K562 (cell line): Measurements from ENCODE around the gene ZFAND2B. TPM values are rescaled to one million over a fixed set of nuclear protein-coding genes. Genes with fewer than 3 reads are reported as not detected.
A peak's percentile ranks its signal among the peaks of the same experiment; 100 is the strongest.

Experiments used
- ATF1 ChIP-seq, 2 experiments: fragments of 450-650 bp in 1 of 2; IDR thresholded peaks; 2 replicates each; pipeline ENCODE4 v1.6.1; 2016; ENCODE audit warnings: missing compliant biosample characterization in 1 of 2, missing genetic modification characterization in 1 of 2
- CHD2 ChIP-seq: IDR thresholded peaks from 2 replicates; pipeline ENCODE4 v1.6.1; 2011; ENCODE audit warnings: low read depth, low read length
- HDAC8 ChIP-seq: fragments of 450-650 bp; IDR thresholded peaks from 2 replicates; pipeline ENCODE4 v1.6.1; 2016; ENCODE audit warnings: mild to moderate bottlenecking, missing genetic modification characterization, moderate library complexity, missing compliant biosample characterization
- HLTF ChIP-seq: fragments of 450-650 bp; IDR thresholded peaks from 2 replicates; pipeline ENCODE4 v1.6.1; 2016
- NCOA2 ChIP-seq, 2 experiments: fragments of 450-650 bp; IDR thresholded peaks; 2 replicates each; pipeline ENCODE4 v1.6.1; 2018; ENCODE audit warnings: mild to moderate bottlenecking in 2 of 2, moderate library complexity in 1 of 2; ENCODE audit not compliant: partially characterized antibody in 2 of 2
- NR2F6 ChIP-seq: fragments of 450-650 bp; formaldehyde crosslinking; IDR thresholded peaks from 2 replicates; pipeline ENCODE4 v1.4.0; 2020; ENCODE audit warnings: mild to moderate bottlenecking
- TAF9B ChIP-seq: fragments of 450-650 bp; IDR thresholded peaks from 2 replicates; pipeline ENCODE4 v1.6.1; 2018; ENCODE audit warnings: mild to moderate bottlenecking; ENCODE audit not compliant: partially characterized antibody
- TCF7L2 ChIP-seq: fragments of 150-350 bp; IDR thresholded peaks from 2 replicates; pipeline ENCODE4 v1.6.1; 2016; ENCODE audit warnings: low read depth, mild to moderate bottlenecking, low read length, moderate library complexity
- ZNF224 ChIP-seq: sonication (generic); formaldehyde crosslinking; IDR thresholded peaks from 2 replicates; pipeline ENCODE4 v1.8.0; 2022; ENCODE audit warnings: mild to moderate bottlenecking, missing genetic modification reagents
- ZNF324 ChIP-seq: fragments of 250-450 bp; sonication (Bioruptor Pico); IDR thresholded peaks from 2 replicates; pipeline ENCODE4 v1.4.0; 2020; ENCODE audit warnings: mild to moderate bottlenecking
- ZNF696 ChIP-seq: fragments of 250-450 bp; sonication (Bioruptor Pico); conservative IDR thresholded peaks from 2 replicates; pipeline ENCODE4 v1.4.0; 2020; ENCODE audit warnings: mild to moderate bottlenecking, moderate library complexity
- ZSCAN29 ChIP-seq: fragments of 450-650 bp; IDR thresholded peaks from 2 replicates; pipeline ENCODE4 v1.6.1; 2017
- polyA plus RNA-seq, 8 experiments: library from polyadenylated mRNA; depleted of rRNA in 4 of 8; stranded (reverse) in 5 of 8; unstranded in 3 of 8; fragments of >200 nt; fragmentation: Nextera tagmentation in 2 of 8; fragmentation: Illumina TruSeq in 1 of 8; extraction: Ambion mirVana in 2 of 8; extraction: Trizol in 1 of 8; gene quantifications; 2 replicates each; pipeline versions ENCODE4 v1.2.1 to v1.2.3, GENCODE V29; 2011 to 2014; ENCODE audit warnings: inconsistent platforms in 1 of 8, missing spikeins in 1 of 8
- total RNA-seq, 7 experiments: library from RNA; depleted of rRNA in 6 of 7; stranded (reverse); fragments of >200 nt in 6 of 7; fragmentation: Illumina TruSeq in 2 of 7; extraction: Trizol in 2 of 7; gene quantifications; 2 replicates each; pipeline versions ENCODE4 v1.2.1 to v1.2.3, GENCODE V29; 2011 to 2021; ENCODE audit warnings: low replicate concordance in 1 of 7
- TF ChIP-seq, protein P1 (sequence below): fragments of 450-650 bp; IDR thresholded peaks from 2 replicates; pipeline ENCODE4 v1.6.1; 2016; ENCODE audit warnings: low read depth, mild to moderate bottlenecking, moderate library complexity
- TF ChIP-seq, protein P2 (sequence below), 2 experiments: fragments of 200-800 bp in 1 of 2; sonication (Bioruptor generic) in 1 of 2; sonication (generic) in 1 of 2; formaldehyde crosslinking in 1 of 2; IDR thresholded peaks in 1 of 2; conservative IDR thresholded peaks in 1 of 2; 2 replicates each; pipeline versions ENCODE4 v1.5.0 to v1.6.1; 2016 to 2020; ENCODE audit warnings: missing compliant biosample characterization in 1 of 2, missing genetic modification characterization in 1 of 2, missing genetic modification reagents in 1 of 2
- TF ChIP-seq, protein P3 (sequence below), 2 experiments: fragments of 450-650 bp in 1 of 2; IDR thresholded peaks; 2 replicates each; pipeline ENCODE4 v1.6.1; 2011 to 2017; ENCODE audit warnings: low read depth in 2 of 2, antibody characterized with exemption in 1 of 2, borderline replicate concordance in 1 of 2, low read length in 1 of 2, mild to moderate bottlenecking in 1 of 2, mixed read lengths in 1 of 2; ENCODE audit not compliant: control insufficient read depth in 1 of 2
- TF ChIP-seq, protein P4 (sequence below): sonication (generic); formaldehyde crosslinking; IDR thresholded peaks from 2 replicates; pipeline ENCODE4 v1.8.1; 2023; ENCODE audit warnings: mild to moderate bottlenecking, missing genetic modification reagents, moderate library complexity
- TF ChIP-seq, protein P5 (sequence below): sonication (generic); formaldehyde crosslinking; IDR thresholded peaks from 2 replicates; pipeline ENCODE4 v1.8.0; 2022; ENCODE audit warnings: missing genetic modification reagents, mild to moderate bottlenecking, moderate library complexity, borderline replicate concordance
- TF ChIP-seq, protein P6 (sequence below): fragments of 250-450 bp; sonication (Bioruptor Pico); IDR thresholded peaks from 2 replicates; pipeline ENCODE4 v1.5.1; 2021; ENCODE audit warnings: mild to moderate bottlenecking

ZFAND2B gene
- total and polyA plus RNA-seq, 9 of the 15 experiments (the other 6 are each of a cell fraction or from before 2014, with no cell fraction given), result 9.9 to 33.3 (median 26.1) TPM

DNA sequence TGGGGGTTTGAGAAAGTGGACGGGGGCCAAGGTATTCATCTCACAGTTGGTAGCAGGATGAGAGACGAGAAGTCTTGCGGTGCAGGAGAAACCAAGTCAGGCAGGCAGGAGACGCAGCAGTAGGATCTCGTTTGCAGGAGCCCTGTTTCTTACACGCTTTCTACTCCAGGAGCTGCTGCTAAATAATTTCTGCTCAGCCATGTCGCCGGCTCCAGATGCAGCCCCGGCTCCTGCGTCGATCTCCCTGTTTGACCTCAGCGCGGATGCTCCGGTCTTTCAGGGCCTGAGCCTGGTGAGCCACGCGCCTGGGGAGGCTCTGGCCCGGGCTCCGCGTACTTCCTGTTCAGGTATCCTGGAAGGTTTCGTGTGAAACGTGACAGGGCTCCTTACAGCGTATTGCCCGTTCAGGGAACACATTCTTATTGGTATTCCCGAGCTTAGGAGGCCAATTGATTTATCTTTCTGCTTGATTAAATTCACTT is 23.5 kb downstream of the ZFAND2B start (continued):
- TF ChIP-seq NCOA2 (IDR thresholded peaks at IDR 0.05; ENCODE audit: partially characterized antibody in 2 of 2) (no peak), NR2F6 (CRISPR knock-in tag) (no peak), ZNF324 (CRISPR knock-in tag) (no peak), CHD2 (no peak), ZNF224 (no peak), TCF7L2 (no peak), HDAC8 (tag) (no peak), ZSCAN29 (0 out of 2 replicates have a peak, but pooled peaks have one; percentile 51), HLTF (0 out of 2 replicates have a peak, but pooled peaks have one; percentile 16), ATF1 (CRISPR knock-in tag; IDR thresholded peaks at IDR 0.05) (no peak), ATF1 (tag; IDR thresholded peaks at IDR 0.05) (no peak), ZNF696 (CRISPR knock-in tag) (no peak), TAF9B (no peak)
- TF ChIP-seq, protein P1, sequence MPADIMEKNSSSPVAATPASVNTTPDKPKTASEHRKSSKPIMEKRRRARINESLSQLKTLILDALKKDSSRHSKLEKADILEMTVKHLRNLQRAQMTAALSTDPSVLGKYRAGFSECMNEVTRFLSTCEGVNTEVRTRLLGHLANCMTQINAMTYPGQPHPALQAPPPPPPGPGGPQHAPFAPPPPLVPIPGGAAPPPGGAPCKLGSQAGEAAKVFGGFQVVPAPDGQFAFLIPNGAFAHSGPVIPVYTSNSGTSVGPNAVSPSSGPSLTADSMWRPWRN, result 0 out of 2 replicates have a peak, but pooled peaks have one; percentile 10
- TF ChIP-seq, protein P2, sequence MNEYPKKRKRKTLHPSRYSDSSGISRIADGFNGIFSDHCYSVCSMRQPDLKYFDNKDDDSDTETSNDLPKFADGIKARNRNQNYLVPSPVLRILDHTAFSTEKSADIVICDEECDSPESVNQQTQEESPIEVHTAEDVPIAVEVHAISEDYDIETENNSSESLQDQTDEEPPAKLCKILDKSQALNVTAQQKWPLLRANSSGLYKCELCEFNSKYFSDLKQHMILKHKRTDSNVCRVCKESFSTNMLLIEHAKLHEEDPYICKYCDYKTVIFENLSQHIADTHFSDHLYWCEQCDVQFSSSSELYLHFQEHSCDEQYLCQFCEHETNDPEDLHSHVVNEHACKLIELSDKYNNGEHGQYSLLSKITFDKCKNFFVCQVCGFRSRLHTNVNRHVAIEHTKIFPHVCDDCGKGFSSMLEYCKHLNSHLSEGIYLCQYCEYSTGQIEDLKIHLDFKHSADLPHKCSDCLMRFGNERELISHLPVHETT (CRISPR knock-in tag; conservative IDR thresholded peaks at IDR 0.05 in 1 of 2, IDR thresholded peaks at IDR 0.05 in 1 of 2), result peak in 1 of 2 experiments; percentile 23; a peak in 1 of 4 replicates
- TF ChIP-seq, protein P3, sequence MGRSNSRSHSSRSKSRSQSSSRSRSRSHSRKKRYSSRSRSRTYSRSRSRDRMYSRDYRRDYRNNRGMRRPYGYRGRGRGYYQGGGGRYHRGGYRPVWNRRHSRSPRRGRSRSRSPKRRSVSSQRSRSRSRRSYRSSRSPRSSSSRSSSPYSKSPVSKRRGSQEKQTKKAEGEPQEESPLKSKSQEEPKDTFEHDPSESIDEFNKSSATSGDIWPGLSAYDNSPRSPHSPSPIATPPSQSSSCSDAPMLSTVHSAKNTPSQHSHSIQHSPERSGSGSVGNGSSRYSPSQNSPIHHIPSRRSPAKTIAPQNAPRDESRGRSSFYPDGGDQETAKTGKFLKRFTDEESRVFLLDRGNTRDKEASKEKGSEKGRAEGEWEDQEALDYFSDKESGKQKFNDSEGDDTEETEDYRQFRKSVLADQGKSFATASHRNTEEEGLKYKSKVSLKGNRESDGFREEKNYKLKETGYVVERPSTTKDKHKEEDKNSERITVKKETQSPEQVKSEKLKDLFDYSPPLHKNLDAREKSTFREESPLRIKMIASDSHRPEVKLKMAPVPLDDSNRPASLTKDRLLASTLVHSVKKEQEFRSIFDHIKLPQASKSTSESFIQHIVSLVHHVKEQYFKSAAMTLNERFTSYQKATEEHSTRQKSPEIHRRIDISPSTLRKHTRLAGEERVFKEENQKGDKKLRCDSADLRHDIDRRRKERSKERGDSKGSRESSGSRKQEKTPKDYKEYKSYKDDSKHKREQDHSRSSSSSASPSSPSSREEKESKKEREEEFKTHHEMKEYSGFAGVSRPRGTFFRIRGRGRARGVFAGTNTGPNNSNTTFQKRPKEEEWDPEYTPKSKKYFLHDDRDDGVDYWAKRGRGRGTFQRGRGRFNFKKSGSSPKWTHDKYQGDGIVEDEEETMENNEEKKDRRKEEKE (IDR thresholded peaks at IDR 0.05; ENCODE audit: borderline replicate concordance in 1 of 2, control insufficient read depth in 1 of 2, low read depth in 2 of 2, low read length in 1 of 2), result no peak
- TF ChIP-seq, protein P4, sequence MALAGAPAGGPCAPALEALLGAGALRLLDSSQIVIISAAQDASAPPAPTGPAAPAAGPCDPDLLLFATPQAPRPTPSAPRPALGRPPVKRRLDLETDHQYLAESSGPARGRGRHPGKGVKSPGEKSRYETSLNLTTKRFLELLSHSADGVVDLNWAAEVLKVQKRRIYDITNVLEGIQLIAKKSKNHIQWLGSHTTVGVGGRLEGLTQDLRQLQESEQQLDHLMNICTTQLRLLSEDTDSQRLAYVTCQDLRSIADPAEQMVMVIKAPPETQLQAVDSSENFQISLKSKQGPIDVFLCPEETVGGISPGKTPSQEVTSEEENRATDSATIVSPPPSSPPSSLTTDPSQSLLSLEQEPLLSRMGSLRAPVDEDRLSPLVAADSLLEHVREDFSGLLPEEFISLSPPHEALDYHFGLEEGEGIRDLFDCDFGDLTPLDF, result no peak
- TF ChIP-seq, protein P5, sequence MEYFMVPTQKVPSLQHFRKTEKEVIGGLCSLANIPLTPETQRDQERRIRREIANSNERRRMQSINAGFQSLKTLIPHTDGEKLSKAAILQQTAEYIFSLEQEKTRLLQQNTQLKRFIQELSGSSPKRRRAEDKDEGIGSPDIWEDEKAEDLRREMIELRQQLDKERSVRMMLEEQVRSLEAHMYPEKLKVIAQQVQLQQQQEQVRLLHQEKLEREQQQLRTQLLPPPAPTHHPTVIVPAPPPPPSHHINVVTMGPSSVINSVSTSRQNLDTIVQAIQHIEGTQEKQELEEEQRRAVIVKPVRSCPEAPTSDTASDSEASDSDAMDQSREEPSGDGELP (CRISPR knock-in tag), result 0 out of 2 replicates have a peak, but pooled peaks have one; percentile 2
- TF ChIP-seq, protein P6, sequence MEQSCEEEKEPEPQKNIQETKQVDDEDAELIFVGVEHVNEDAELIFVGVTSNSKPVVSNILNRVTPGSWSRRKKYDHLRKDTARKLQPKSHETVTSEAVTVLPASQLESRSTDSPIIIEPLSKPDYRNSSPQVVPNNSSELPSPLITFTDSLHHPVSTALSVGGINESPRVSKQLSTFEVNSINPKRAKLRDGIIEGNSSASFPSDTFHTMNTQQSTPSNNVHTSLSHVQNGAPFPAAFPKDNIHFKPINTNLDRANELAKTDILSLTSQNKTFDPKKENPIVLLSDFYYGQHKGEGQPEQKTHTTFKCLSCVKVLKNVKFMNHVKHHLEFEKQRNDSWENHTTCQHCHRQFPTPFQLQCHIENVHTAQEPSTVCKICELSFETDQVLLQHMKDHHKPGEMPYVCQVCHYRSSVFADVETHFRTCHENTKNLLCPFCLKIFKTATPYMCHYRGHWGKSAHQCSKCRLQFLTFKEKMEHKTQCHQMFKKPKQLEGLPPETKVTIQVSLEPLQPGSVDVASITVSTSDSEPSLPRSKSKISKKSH (CRISPR knock-in tag), result no peak
